GM03348 (cell line): Measurements from ENCODE around the gene ASAP2.

Experiments used
- DNase-seq: peaks from one replicate; pipeline ENCODE4 v3.0.0; 2012; ENCODE audit warnings: low spot score

Gene ASAP2

GRCh38 chr2:9184361-9184760 is 22.3 kb upstream of the ASAP2 start:
- no peak for DNase-seq

- no peak for DNase-seq
Observed at GRCh38 chr2:9187620-9188214, 18.9 kb upstream of the ASAP2 start.

DNA sequence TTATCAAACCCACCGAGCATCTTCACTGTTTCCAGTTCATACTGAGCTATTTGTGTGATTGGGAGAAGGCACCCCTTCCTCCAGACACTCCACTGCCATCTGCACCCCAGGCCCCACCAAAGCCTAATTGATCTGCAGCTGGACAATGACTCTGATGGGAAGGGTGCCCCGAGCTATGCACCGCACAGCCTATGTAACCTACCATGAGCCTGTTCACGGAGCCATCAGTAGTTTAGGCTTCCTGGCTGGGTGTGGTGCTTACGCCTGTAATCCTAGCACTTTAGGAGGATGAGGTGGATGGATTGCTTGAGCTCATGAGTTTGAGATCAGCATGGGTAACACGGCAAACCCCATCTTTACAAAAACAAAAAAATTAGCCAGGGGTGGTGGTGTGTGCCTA is 17.8 kb upstream of the ASAP2 start:
- DNase-seq, result no peak

- DNase-seq, result no peak
Observed at GRCh38 chr2:9189901-9190300, 16.7 kb upstream of the ASAP2 start.

- DNase-seq, result peak; percentile 90
Observed at GRCh38 chr2:9191041-9191481, 15.6 kb upstream of the ASAP2 start.

DNA sequence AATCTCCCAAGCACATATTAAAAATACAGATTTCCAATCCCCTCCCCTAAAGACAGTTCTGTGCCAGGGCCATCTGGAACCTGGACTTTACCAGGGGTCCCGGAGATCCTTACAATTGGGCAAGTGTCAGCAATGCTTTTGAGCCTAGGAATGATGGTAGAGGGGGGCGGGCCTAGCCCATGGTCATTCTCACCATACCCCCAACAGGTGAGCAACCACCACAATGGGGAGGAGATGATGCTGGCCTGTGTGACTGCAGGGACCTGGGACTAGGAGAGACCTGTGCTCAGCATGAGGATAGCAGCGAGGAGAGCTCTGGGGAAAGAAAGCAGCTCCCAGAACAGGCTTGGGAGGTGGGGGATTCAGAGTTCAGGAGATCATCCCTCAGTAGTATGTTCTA is 13.9 kb upstream of the ASAP2 start:
- DNase-seq, result no peak

DNA sequence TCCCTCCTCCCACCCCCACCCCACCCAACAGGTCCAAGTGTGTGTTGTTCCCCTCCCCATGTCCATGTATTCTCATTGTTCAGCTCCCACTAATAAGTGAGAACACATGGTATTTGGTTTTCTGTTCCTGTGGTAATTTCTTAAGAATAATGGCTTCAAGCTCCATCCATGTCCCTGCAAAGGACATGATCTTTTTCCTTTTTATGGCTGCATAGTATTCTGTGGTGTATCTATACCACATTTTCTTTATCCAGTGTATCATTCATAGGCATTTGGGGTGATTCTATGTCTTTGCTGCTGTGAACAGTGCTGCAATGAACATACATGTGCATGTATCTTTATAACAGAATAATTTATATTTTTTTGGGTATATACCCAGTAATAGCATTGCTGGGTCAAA is 12.3 kb upstream of the ASAP2 start:
- DNase-seq, result no peak

GRCh38 chr2:9196637-9197036 is 10.0 kb upstream of the ASAP2 start:
- DNase-seq, result no peak

GRCh38 chr2:9197916-9198315 is 8.7 kb upstream of the ASAP2 start:
- no peak for DNase-seq

GRCh38 chr2:9199716-9200632 is 6.6 kb upstream of the ASAP2 start:
- peak; percentile 50 for DNase-seq

DNA sequence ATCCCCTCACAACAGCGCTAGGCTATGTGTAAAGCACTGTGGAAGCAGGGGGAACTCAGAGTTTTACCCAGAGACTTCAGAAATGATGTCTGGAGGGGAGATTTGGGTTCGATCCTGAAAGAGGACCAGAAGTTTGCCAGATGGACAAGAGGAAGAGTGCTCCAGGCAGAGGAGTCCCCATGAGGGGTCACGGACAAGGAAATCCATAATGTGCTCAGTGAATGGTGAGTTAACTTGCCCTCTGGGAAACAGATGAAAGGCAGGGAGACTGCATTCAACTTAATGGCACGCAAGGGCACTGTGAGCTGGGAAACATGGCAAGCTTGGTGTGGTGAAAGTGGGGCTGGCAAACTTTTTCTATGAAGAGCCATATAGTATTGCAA is 6.0 kb upstream of the ASAP2 start:
- DNase-seq, result no peak

DNA sequence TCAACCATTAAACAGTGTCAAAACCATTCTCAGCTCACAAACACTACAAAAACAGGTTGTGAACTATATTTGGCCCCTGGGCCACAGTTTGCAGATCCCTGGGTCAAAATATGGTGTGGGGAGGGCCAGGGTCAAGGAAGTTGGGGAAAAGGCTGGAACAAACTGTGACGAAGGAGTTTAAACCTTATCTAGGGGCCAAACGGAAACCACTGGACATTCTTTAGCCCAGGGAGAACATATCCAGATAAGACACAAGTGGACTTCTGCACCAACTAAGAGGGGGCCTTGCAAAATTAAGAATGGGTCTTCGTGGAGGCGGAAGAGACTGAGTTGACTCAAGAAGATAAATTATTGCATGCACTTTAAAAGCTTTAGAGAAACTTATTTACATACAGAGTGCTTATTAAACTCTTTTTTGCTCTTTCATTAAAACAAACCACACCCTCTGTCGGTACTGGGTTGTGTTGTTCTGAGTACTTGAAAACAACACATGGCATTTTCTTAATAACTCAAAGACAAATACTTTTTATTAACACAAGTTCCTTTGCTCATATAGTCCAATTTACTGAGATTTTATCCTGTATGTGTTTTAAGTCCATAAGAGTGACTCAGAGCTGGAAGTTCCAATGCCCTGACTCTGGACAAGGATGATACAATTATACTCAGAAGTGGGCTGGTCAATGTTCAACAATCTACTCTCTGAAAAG is 5.3 kb upstream of the ASAP2 start:
- DNase-seq, result peak; percentile 64

GRCh38 chr2:9203006-9203405 is 3.6 kb upstream of the ASAP2 start:
- no peak for DNase-seq

GRCh38 chr2:9203876-9204275 is 2.7 kb upstream of the ASAP2 start:
- DNase-seq, result no peak

DNA sequence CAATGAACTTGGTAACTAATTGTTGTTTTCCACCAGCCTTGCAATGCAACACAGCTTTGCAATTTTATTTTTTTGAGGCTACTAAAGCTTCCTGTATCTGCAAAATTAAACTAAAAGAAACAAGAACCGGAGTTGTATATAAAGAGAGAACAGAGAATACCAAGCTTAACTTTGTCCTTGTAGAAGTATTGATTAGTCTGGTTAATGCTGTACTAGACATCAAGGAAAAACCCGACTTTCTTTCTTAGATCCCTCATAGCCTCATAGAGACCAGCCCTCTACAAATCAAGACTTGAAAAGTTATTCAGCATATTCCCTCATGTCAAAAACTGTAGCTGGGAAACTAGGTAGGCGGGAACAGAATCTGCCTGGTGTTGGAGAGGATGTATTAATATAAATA is 1.7 kb upstream of the ASAP2 start:
- no peak for DNase-seq

- no peak for DNase-seq
Observed at GRCh38 chr2:9205486-9205885, 1.1 kb upstream of the ASAP2 start.

DNA sequence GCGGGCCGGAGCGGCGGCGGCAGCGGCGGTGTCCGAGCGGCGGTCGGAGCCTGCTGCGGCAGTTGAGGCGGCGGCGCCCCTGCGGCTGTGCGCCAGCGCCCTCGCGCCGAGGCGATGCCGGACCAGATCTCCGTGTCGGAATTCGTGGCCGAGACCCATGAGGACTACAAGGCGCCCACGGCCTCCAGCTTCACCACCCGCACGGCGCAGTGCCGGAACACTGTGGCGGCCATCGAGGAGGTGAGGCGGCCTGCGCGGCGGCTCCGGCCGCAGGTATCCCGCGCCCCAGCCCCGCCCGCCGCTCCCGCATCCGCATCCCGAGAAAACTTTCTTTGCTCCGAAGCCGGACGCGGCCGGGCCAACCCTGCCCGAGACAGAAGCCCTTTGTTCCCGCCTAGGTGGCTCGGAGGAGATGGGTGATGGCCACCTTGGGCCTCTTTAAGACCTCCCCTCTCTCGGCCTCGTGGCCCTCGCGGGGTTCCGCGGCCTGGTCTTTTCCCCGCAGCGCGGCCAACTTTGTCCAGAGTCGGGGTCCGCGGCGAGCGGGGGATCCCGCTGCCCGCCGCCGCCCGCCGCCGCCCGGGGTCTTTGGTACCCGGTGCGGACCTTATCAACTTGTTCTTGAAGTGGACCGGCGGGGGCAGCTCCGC is 504 bp downstream of the ASAP2 start:
- DNase-seq, result no peak

DNA sequence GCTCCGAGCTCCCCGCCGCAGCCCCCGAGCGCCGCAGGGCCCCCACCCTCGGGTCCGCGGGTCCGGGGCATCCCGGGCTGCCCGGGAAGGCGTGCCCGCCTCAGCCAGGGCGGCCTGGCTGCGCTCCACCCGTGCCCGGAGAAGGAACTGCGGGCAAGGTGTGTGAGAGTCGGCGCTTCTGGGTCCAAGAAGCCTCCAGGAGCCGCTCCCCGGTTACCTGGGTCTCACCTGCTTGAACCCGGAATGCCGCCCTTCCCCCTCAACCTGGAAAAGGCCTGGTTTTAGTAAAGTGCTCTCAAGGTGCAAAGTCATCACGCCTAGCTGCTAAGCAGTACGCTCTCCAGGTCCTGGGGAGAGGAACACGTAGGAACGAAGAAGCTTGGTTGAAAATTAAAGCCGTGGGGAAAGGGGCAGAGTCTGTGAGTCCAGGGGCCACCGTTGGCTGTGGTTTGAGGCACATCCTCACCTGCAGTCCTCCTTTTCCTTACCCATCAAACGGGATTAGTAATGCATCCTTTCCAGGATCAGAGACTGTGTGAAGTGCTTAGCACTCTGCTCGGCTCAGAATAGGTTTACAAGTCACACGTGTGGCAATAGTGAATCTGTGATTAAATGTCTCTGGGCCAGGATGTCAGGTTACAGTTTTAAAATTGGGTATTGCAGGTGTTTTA is 1.2 kb downstream of the ASAP2 start:
- peak; percentile 49 for DNase-seq

- no peak for DNase-seq
Observed at GRCh38 chr2:9208875-9209274, 2.3 kb downstream of the ASAP2 start.

DNA sequence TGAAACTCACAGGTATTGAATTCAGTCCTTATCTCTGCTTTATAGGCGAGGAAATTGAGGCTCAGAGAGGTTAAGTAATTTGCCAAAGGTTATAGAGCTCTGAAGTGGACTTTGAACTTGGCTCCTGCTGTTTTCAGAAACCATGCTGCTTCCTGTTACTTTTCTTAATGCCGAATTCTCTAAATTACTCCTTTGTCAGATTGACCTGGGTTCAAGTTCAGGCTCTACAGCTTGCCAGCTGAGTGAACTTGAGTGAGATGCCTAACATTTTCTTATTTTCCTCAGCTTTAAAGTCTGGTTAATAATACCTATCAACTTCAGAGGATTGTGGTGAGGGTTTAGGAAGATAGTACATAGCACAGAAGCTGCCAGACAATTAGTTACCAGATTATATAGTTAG is 3.4 kb downstream of the ASAP2 start:
- no peak for DNase-seq

GRCh38 chr2:9211496-9211895 is 4.9 kb downstream of the ASAP2 start:
- DNase-seq, result no peak
